ENCODE measurements around the gene TGFBR2. TPM values are rescaled to one million over a fixed set of nuclear protein-coding genes. Genes with fewer than 3 reads are reported as not detected.

Gene TGFBR2
- total and polyA plus RNA-seq, 10 of the 15 experiments (the other 5 are each of a cell fraction or from before 2014, with no cell fraction given): 0.02 to 0.98 (median 0.18) TPM; not detected in 1

- no peak for TF ChIP-seq ZBTB4 (CRISPR knock-in tag; IDR thresholded peaks at IDR 0.05)
- TF ChIP-seq TAF1 (IDR thresholded peaks at IDR 0.05; ENCODE audit: borderline replicate concordance, low read depth, low read length): no peak
- TF ChIP-seq MEF2A (IDR thresholded peaks at IDR 0.05; ENCODE audit: insufficient read depth, low read depth, low read length): peak; percentile 86
- no peak for TF ChIP-seq ZBTB40 (IDR thresholded peaks at IDR 0.05; ENCODE audit: borderline replicate concordance)
- no peak for TF ChIP-seq IRF3 (IDR thresholded peaks at IDR 0.05)
- TF ChIP-seq TCF12 (IDR thresholded peaks at IDR 0.05; ENCODE audit: low read depth, low read length): no peak
- no peak for TF ChIP-seq POU2F2 (IDR thresholded peaks at IDR 0.05; ENCODE audit: borderline replicate concordance, low read depth, low read length)
- TF ChIP-seq ZZZ3 (IDR thresholded peaks at IDR 0.05; ENCODE audit: control insufficient read depth, insufficient read length, low read depth): no peak
- no peak for TF ChIP-seq SMAD5 (IDR thresholded peaks at IDR 0.05; ENCODE audit: low read depth)
- peak; percentile 48; the same call in 1 of the 2 replicates for TF ChIP-seq USF2 (IDR thresholded peaks at IDR 0.05; ENCODE audit: borderline replicate concordance, low read depth, low read length)
- TF ChIP-seq BCL11A (IDR thresholded peaks at IDR 0.05; ENCODE audit: low read depth, low read length): no peak
- peak; percentile 81 for TF ChIP-seq MEF2B (IDR thresholded peaks at IDR 0.05; ENCODE audit: partially characterized antibody, poor library complexity, severe bottlenecking)
- TF ChIP-seq MLLT1 (IDR thresholded peaks at IDR 0.05): no peak
- no peak for TF ChIP-seq RBBP5 (conservative IDR thresholded peaks at IDR 0.05)
- TF ChIP-seq SPI1 (IDR thresholded peaks at IDR 0.05; ENCODE audit: borderline replicate concordance, insufficient read depth, low read depth, low read length): peak; percentile 61; the same call in 1 of the 2 replicates
- no peak for TF ChIP-seq ELK1 (IDR thresholded peaks at IDR 0.05; ENCODE audit: low read depth, low read length)
- no peak for TF ChIP-seq E2F4 (IDR thresholded peaks at IDR 0.05; ENCODE audit: low read depth, low read length)
Observed at GRCh38 chr3:30639937-30640336, 33.5 kb downstream of the TGFBR2 start (continued).
